ENCODE measurements around the gene TIGD2.

TIGD2 gene

DNA sequence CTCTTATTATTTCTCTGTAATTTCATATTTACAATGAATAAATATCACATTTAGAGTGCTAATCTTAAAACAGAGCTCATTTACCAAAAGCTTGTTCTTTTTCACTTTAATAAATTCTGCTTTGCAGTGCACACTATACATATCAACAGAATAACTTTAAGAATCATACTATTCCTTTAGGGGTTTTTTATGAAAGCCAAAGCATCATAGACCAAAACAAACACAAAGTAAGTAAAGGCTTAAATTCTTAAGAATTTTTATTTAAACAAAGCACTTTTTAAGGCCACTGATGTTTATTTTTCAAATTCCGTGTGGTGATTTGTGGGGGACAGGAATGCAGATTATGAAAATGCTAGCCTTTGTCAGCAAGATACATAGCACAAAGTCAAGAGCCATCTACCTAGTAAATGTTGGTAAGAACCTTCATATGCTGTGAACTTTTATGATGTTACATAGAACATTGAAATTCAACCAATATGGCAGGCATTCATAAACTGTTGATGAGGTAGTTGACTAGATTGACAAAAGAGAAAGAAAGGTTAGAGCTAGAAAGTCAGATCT is 17.8 kb downstream of the TIGD2 start:
- H3K4me3 ChIP-seq (ENCODE audit: low read depth, low read length), result no peak overlapping the region
- DNase-seq (ENCODE audit: low read depth), result peak; percentile 89
- TF ChIP-seq, protein P1, sequence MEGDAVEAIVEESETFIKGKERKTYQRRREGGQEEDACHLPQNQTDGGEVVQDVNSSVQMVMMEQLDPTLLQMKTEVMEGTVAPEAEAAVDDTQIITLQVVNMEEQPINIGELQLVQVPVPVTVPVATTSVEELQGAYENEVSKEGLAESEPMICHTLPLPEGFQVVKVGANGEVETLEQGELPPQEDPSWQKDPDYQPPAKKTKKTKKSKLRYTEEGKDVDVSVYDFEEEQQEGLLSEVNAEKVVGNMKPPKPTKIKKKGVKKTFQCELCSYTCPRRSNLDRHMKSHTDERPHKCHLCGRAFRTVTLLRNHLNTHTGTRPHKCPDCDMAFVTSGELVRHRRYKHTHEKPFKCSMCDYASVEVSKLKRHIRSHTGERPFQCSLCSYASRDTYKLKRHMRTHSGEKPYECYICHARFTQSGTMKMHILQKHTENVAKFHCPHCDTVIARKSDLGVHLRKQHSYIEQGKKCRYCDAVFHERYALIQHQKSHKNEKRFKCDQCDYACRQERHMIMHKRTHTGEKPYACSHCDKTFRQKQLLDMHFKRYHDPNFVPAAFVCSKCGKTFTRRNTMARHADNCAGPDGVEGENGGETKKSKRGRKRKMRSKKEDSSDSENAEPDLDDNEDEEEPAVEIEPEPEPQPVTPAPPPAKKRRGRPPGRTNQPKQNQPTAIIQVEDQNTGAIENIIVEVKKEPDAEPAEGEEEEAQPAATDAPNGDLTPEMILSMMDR (conservative IDR thresholded peaks at IDR 0.05; ENCODE audit: low read depth, low read length), result no peak

DNA sequence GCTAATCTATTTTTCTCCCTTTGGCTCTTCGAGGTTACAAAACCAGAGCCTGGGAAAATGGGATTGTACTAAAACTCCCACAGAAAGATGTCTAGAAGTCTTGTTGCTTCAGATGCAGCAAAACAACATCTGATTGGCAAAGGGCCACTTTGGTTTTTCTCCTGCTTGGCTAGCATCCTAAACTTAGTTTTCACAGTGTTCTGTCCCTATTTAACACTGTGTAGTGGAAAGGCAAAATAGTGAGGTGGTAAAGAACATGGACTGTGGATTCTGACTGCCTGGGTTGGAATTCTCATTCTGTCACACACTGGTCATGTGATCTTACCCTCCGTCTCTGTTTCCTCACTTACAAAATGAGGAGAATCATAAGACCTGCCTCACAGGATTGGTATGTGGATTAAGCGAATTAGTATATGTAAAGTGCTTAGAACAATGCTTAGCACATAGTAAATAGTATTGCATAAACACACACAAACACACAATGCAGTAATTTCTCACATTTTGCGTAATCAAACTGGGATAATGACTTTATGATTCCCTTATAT is 23.5 kb downstream of the TIGD2 start:
- DNase-seq (ENCODE audit: low read depth), result peak; percentile 98
- TF ChIP-seq, protein P1 (conservative IDR thresholded peaks at IDR 0.05; ENCODE audit: low read depth, low read length), result no peak
- no peak overlapping the region for H3K4me3 ChIP-seq (ENCODE audit: low read depth, low read length)

DNA sequence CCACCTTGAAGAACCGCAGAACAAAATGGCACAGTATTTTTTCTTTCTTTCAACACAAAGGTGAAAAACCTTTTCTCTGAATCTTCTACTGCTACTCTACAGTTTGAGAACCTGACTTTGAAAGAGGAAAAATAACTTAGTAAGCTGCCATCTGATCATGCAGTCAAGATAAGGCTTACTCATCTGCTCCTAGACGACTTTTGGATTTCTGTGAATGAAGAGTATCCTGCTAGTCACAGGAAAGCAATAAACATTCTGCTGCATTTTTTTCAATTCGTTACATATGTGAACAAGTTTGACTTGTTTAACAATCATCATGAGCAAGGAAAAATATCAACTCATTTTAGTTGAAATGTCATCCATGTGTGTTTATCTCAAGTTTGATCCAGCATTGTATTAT is 25.2 kb downstream of the TIGD2 start:
- TF ChIP-seq, protein P1 (conservative IDR thresholded peaks at IDR 0.05; ENCODE audit: low read depth, low read length), result no peak
- DNase-seq (ENCODE audit: low read depth), result peak; percentile 83
- H3K4me3 ChIP-seq (ENCODE audit: low read depth, low read length), result no peak overlapping the region

DNA sequence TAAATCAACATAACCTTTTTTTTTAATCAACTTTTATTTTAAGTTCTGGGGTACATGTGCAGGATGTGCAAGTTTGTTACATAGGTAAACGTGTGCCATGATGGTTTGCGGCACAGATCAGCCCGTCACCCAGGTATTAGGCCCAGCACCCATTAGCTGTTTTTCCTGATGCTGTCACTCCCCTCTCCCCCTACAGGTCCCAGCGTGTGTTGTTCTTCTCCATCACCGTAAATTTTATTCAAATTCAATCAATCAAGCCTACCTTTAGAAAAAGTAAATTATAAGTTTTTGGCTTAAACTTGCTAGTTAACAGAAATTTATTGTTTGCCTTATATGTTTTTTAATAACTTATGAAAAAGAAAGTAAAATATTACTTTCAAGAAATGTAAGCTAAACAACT is 25.9 kb downstream of the TIGD2 start:
- H3K4me3 ChIP-seq (ENCODE audit: low read depth, low read length), result no peak overlapping the region
- TF ChIP-seq, protein P1 (conservative IDR thresholded peaks at IDR 0.05; ENCODE audit: low read depth, low read length), result no peak
- no peak for DNase-seq (ENCODE audit: low read depth)

DNA sequence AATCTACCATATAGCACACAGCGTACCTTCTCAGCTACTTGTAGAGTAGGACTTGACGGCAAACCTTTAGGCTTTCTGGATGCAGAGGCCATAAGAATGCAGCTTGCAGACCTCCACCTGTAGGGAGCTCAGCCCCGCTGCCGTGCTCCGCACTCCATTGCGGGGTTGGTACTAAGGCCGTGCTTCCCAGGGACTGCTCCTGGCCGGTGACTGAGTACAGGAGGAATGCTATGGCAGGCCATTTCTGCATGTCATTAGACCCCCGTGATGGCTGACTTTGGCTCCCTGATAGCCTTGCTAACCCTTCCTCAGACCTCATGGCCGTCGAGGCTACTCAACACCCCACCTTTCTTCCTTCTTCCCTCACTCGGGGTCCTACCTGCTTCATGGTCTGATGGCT is 26.4 kb downstream of the TIGD2 start:
- TF ChIP-seq, protein P1 (conservative IDR thresholded peaks at IDR 0.05; ENCODE audit: low read depth, low read length), result no peak
- no peak for DNase-seq (ENCODE audit: low read depth)
- no peak overlapping the region for H3K4me3 ChIP-seq (ENCODE audit: low read depth, low read length)

DNA sequence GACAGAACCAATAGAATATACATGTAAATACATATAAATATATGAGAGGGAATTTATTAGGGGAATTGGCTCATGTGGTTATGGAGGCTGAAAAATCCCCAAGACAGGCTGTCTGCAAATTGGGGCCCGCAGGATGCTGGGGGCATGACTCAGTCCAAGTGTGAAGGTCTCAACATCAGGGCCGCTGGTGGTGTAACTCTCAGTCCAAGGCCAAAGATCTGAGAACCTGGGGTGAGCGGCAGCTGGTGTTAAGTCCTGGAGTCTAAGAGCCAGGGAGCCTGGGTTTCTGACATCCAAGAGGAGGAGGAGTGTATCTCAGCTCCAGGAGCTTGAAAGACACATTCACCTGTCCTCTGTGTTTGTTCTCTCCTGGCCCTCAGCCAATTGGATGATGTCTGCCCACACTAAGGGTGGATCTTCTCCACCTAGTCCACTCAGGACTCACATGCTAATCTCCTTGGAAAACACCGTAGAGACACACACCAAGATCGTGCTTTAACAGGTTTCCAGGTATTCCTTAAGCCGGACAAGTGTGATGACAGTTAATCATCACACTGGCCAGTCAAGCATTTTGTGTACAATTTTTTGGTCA is 28.9 kb downstream of the TIGD2 start:
- peak; percentile 37 for DNase-seq (ENCODE audit: low read depth)
- TF ChIP-seq, protein P1 (conservative IDR thresholded peaks at IDR 0.05; ENCODE audit: low read depth, low read length), result no peak
- H3K4me3 ChIP-seq (ENCODE audit: low read depth, low read length), result no peak overlapping the region
